Chondrocyte (in vitro differentiated cells): ENCODE data around the gene PLEKHM2. TPM values are rescaled to one million over a fixed set of nuclear protein-coding genes. Genes with fewer than 3 reads are reported as not detected.

Experiments used
- DNase-seq: peaks from one replicate; pipeline ENCODE4 v3.0.0; 2021; ENCODE audit warnings: mixed read lengths, low spot score
- H3K27ac Mint-ChIP-seq: one replicate; pipeline ENCODE4 v1.8.0; 2021; ENCODE audit warnings: mild to moderate bottlenecking, moderate library complexity, mixed read lengths; ENCODE audit not compliant: unreplicated experiment
- H3K27me3 Mint-ChIP-seq: 2 replicates; pipeline ENCODE4 v1.8.0; 2021; ENCODE audit warnings: low read depth, mixed read lengths
- H3K36me3 Mint-ChIP-seq: 2 replicates; pipeline ENCODE4 v1.8.0; 2021; ENCODE audit warnings: low read depth, mixed read lengths
- H3K4me1 Mint-ChIP-seq: 2 replicates; pipeline ENCODE4 v1.8.0; 2021; ENCODE audit warnings: low read depth, mild to moderate bottlenecking, mixed read lengths
- H3K4me3 Mint-ChIP-seq: one replicate; pipeline ENCODE4 v1.8.0; 2021; ENCODE audit warnings: mild to moderate bottlenecking, moderate library complexity, mixed read lengths; ENCODE audit not compliant: unreplicated experiment
- H3K9me3 Mint-ChIP-seq: 2 replicates; pipeline ENCODE4 v1.8.0; 2021; ENCODE audit warnings: low read depth, mixed read lengths
- CTCF ChIP-seq: fragments of 200-600 bp; sonication (generic); IDR thresholded peaks from 2 replicates; pipeline ENCODE4 v1.5.0; 2021; ENCODE audit warnings: antibody characterized with exemption, mild to moderate bottlenecking, moderate library complexity
- total RNA-seq: library from RNA; stranded (reverse); gene quantifications from 3 replicates; pipeline ENCODE4 v1.2.1, GENCODE V29; 2021

PLEKHM2 gene
- total RNA-seq, 1 donor from 2014 or later = 68.3 TPM

GRCh38 chr1:15765495-15766194 lies 81.5 kb downstream of the PLEKHM2 start:
- Mint-ChIP-seq H3K36me3 (peaks cover 34% of the 10 kb centered on the region), H3K4me3 (peak overlapping the region; percentile 16), H3K27ac (peak overlapping the region; percentile 70), H3K27me3 (no peaks in the 10 kb centered on the region), H3K4me1 (peaks cover 49% of the 10 kb centered on the region), H3K9me3 (no peaks in the 10 kb centered on the region)
- no peak for TF ChIP-seq CTCF
- DNase-seq = no peak

- H3K4me3 Mint-ChIP-seq = no peak overlapping the region
- H3K36me3 Mint-ChIP-seq = peaks cover 39% of the 10 kb centered on the region
- peaks cover 29% of the 10 kb centered on the region for H3K4me1 Mint-ChIP-seq
- H3K27me3 Mint-ChIP-seq = no peaks in the 10 kb centered on the region
- no peak for TF ChIP-seq CTCF
- H3K9me3 Mint-ChIP-seq = no peaks in the 10 kb centered on the region
- H3K27ac Mint-ChIP-seq = no peak overlapping the region
- DNase-seq = no peak
These were observed 83.8 kb downstream of the PLEKHM2 start for GRCh38 chr1:15767941-15768340.

DNA sequence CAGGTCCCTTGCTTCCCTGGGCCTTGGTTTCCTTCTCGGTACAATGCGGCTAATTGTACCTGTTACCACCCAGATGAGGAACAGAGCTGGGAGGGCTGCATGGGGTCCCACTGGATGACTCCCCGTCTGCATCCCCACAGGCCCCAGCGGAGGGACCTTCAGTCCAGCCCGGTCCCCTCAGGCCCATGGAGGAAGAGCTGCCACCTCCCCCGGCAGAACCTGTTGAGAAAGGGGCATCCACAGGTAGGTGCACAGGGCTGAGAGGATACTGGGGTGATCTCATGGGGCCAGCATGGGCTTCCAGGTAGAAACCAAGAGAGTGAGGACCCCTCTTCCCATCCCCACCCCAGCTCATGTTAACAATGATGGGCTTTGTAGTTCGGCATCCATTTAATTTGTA lies 84.3 kb downstream of the PLEKHM2 start:
- Mint-ChIP-seq H3K9me3 (no peaks in the 10 kb centered on the region), H3K27me3 (no peaks in the 10 kb centered on the region), H3K36me3 (peaks cover 39% of the 10 kb centered on the region), H3K4me1 (peaks cover 29% of the 10 kb centered on the region), H3K4me3 (no peak overlapping the region), H3K27ac (no peak overlapping the region)
- no peak for DNase-seq
- no peak for TF ChIP-seq CTCF

DNA sequence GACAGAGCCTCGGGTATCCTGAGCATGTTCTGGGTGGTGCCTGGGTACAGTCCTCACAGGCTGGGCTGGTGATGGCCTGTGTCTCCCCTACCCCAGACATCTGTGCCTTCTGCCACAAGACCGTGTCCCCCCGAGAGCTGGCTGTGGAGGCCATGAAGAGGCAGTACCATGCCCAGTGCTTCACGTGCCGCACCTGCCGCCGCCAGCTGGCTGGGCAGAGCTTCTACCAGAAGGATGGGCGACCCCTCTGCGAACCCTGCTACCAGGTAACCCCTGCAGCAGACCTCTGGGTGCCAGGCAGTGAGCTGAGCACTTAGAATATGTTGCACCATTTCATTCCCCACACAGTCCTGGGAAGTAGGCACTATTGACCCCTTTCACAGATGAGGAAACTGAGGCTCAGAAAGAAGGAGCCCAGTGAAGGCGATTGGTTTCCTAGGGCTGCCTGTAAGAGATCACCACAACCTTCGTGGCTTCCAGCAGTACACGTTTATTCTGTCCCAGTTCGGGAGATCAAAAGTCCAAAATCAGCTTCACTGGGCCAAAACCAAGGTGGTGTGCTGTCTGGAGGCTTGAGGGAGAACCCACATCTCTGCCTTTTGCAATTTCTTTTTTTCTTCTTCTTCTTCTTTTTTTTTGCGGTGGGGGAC lies 86.3 kb downstream of the PLEKHM2 start:
- no peak for TF ChIP-seq CTCF
- Mint-ChIP-seq H3K27ac (no peak overlapping the region), H3K4me1 (peaks cover 15% of the 10 kb centered on the region), H3K9me3 (no peaks in the 10 kb centered on the region), H3K27me3 (no peaks in the 10 kb centered on the region), H3K36me3 (peaks cover 33% of the 10 kb centered on the region), H3K4me3 (no peak overlapping the region)
- no peak for DNase-seq

GRCh38 chr1:15771836-15772515 lies 87.9 kb downstream of the PLEKHM2 start:
- Mint-ChIP-seq H3K27me3 (no peaks in the 10 kb centered on the region), H3K36me3 (peaks cover 35% of the 10 kb centered on the region), H3K9me3 (no peaks in the 10 kb centered on the region), H3K4me3 (no peak overlapping the region), H3K27ac (peak overlapping the region; percentile 41), H3K4me1 (peaks cover 8% of the 10 kb centered on the region)
- no peak for TF ChIP-seq CTCF
- no peak for DNase-seq
